MM.1S (cell line): ENCODE measurements around the gene CMTM2.
A peak's percentile ranks its signal among the peaks of the same experiment; 100 is the strongest.

Experiments
- DNase-seq: peaks from one replicate; pipeline ENCODE4 v3.0.0-alpha.2; 2015
- H2AFZ ChIP-seq: fragments of 300-600 bp; sonication (generic); 2 replicates; pipeline ENCODE4 v1.6.0; 2016; ENCODE audit warnings: antibody characterized with exemption, low read length
- H3F3A ChIP-seq: fragments of 300-600 bp; sonication (generic); 2 replicates; pipeline ENCODE4 v1.6.1; 2016; ENCODE audit warnings: mild to moderate bottlenecking, antibody characterized with exemption, low read length, moderate library complexity, mixed read lengths; ENCODE audit not compliant: insufficient read depth
- H3K27ac ChIP-seq: fragments of 300-600 bp; sonication (generic); 2 replicates; pipeline ENCODE4 v1.5.1; 2016; ENCODE audit warnings: mild to moderate bottlenecking, low read length
- H3K27me3 ChIP-seq: fragments of 300-600 bp; sonication (generic); replicated peaks from 2 replicates; pipeline ENCODE4 v1.6.0; 2016; ENCODE audit warnings: low read length; ENCODE audit not compliant: insufficient read depth
- H3K36me3 ChIP-seq: fragments of 300-600 bp; sonication (generic); replicated peaks from 2 replicates; pipeline ENCODE4 v1.6.1; 2016; ENCODE audit warnings: mild to moderate bottlenecking, low read length, mixed read lengths; ENCODE audit not compliant: insufficient read depth
- H3K4me1 ChIP-seq: fragments of 300-600 bp; sonication (generic); 2 replicates; pipeline ENCODE4 v1.6.1; 2016; ENCODE audit warnings: low read length, mixed read lengths
- H3K4me2 ChIP-seq: fragments of 300-600 bp; sonication (generic); 2 replicates; pipeline ENCODE4 v1.6.0; 2016; ENCODE audit warnings: low read depth, low read length
- H3K4me3 ChIP-seq: fragments of 300-600 bp; sonication (generic); 2 replicates; pipeline ENCODE4 v1.5.1; 2016; ENCODE audit warnings: low read length, mixed read lengths
- H3K79me2 ChIP-seq: fragments of 300-600 bp; sonication (generic); 2 replicates; pipeline ENCODE4 v1.6.1; 2016; ENCODE audit warnings: mixed run types, low read length, mixed read lengths
- H3K9ac ChIP-seq: fragments of 300-600 bp; sonication (generic); 2 replicates; pipeline ENCODE4 v1.6.1; 2016; ENCODE audit warnings: low read length, mixed read lengths
- H3K9me2 ChIP-seq: fragments of 300-600 bp; sonication (generic); replicated peaks from 2 replicates; pipeline ENCODE4 v1.6.1; 2016; ENCODE audit warnings: mild to moderate bottlenecking, low read length, mixed read lengths; ENCODE audit not compliant: insufficient read depth
- H3K9me3 ChIP-seq: fragments of 300-600 bp; sonication (generic); replicated peaks from 2 replicates; pipeline ENCODE4 v1.6.1; 2016; ENCODE audit warnings: mild to moderate bottlenecking, low read length, mixed read lengths; ENCODE audit not compliant: insufficient read depth
- H4K20me1 ChIP-seq: fragments of 300-600 bp; sonication (generic); 2 replicates; pipeline ENCODE4 v1.6.1; 2016; ENCODE audit warnings: mild to moderate bottlenecking, low read length, moderate library complexity, mixed read lengths; ENCODE audit not compliant: insufficient read depth
- CTCF ChIP-seq: fragments of 300-600 bp; sonication (generic); IDR thresholded peaks from 2 replicates; pipeline ENCODE4 v1.5.1; 2016; ENCODE audit warnings: antibody characterized with exemption, low read length, mixed read lengths
- EZH2 ChIP-seq: fragments of 300-600 bp; sonication (generic); optimal IDR thresholded peaks from 2 replicates; pipeline ENCODE3; 2017; ENCODE audit warnings: low read depth, mild to moderate bottlenecking, antibody characterized with exemption, low read length, mixed read lengths
- EZH2phosphoT487 ChIP-seq: fragments of 300-600 bp; sonication (generic); IDR thresholded peaks from 2 replicates; pipeline ENCODE4 v1.6.1; 2018; ENCODE audit warnings: antibody characterized with exemption, low read length

CMTM2 gene

GRCh38 chr16:66553223-66553622 lies 26.0 kb upstream of the CMTM2 start:
- Histone ChIP-seq H3K79me2 (peaks cover 58% of the 10 kb centered on the region), H3K27me3 (no peaks in the 10 kb centered on the region), H3F3A (peaks cover 36% of the 10 kb centered on the region), H3K36me3 (0 out of 2 replicates have a peak, but pooled peaks cover 3% of the 10 kb centered on the region), H4K20me1 (0 out of 2 replicates have a peak, but pooled peaks cover 4% of the 10 kb centered on the region), H3K9me3 (no peaks in the 10 kb centered on the region), H3K9me2 (no peaks in the 10 kb centered on the region), H2AFZ (no peak overlapping the region), H3K4me2 (peak overlapping the region; percentile 86), H3K27ac (peak overlapping the region; percentile 81; the same call in 1 of the 2 replicates), H3K9ac (peak overlapping the region; percentile 74), H3K4me1 (peaks cover 55% of the 10 kb centered on the region), H3K4me3 (peak overlapping the region; percentile 83)
- DNase-seq, result peak; percentile 50
- TF ChIP-seq CTCF (no peak), EZH2phosphoT487 (no peak), EZH2 (no peak)

GRCh38 chr16:66554021-66554420 lies 25.2 kb upstream of the CMTM2 start:
- peaks cover 66% of the 10 kb centered on the region for H3K79me2 ChIP-seq

GRCh38 chr16:66554495-66554894 lies 24.8 kb upstream of the CMTM2 start:
- Histone ChIP-seq H3K9me2 (no peaks in the 10 kb centered on the region), H3K4me3 (0 out of 2 replicates have a peak overlapping the region, but pooled peaks have one; percentile 83), H3K27me3 (no peaks in the 10 kb centered on the region), H3K9me3 (no peaks in the 10 kb centered on the region), H3K9ac (no peak overlapping the region), H3K79me2 (peaks cover 71% of the 10 kb centered on the region), H4K20me1 (peaks cover 10% of the 10 kb centered on the region; the same call in 1 of the 2 replicates), H3K4me2 (peak overlapping the region; percentile 86), H2AFZ (no peak overlapping the region), H3K4me1 (peaks cover 53% of the 10 kb centered on the region), H3K27ac (no peak overlapping the region), H3F3A (peaks cover 29% of the 10 kb centered on the region), H3K36me3 (0 out of 2 replicates have a peak, but pooled peaks cover 9% of the 10 kb centered on the region)
- no peak for DNase-seq
- TF ChIP-seq EZH2 (no peak), CTCF (no peak), EZH2phosphoT487 (no peak)

More at GRCh38 chr16:66554021-66554420, 25.2 kb upstream of the CMTM2 start:
- Histone ChIP-seq H3K9ac (peak overlapping the region; percentile 74; the same call in 1 of the 2 replicates), H4K20me1 (peaks cover 10% of the 10 kb centered on the region; the same call in 1 of the 2 replicates), H3K4me2 (peak overlapping the region; percentile 86), H3F3A (peaks cover 34% of the 10 kb centered on the region), H2AFZ (no peak overlapping the region), H3K4me1 (peaks cover 56% of the 10 kb centered on the region), H3K27me3 (no peaks in the 10 kb centered on the region), H3K27ac (peak overlapping the region; percentile 81; the same call in 1 of the 2 replicates), H3K36me3 (0 out of 2 replicates have a peak, but pooled peaks cover 9% of the 10 kb centered on the region), H3K9me2 (no peaks in the 10 kb centered on the region), H3K4me3 (peak overlapping the region; percentile 83), H3K9me3 (no peaks in the 10 kb centered on the region)
- no peak for DNase-seq
- TF ChIP-seq CTCF, result no peak
- no peak for TF ChIP-seq EZH2
- TF ChIP-seq EZH2phosphoT487, result no peak
